Measurements from ENCODE around the gene CCDC9.
"Not testable (repeated sequence)": the region's sequence is repeated elsewhere in the genome, so short reads cannot be mapped to it uniquely, and the experiment has no call there.

CCDC9 gene

GRCh38 chr19:47296036-47296435 is 39.7 kb downstream of the CCDC9 start:
- H3K9me3 ChIP-seq (ENCODE audit: control insufficient read depth, low read length) = no peaks in the 10 kb centered on the region
- H3K4me1 ChIP-seq (ENCODE audit: control insufficient read depth, insufficient read depth, low read length) = no peaks in the 10 kb centered on the region
- H3K36me3 ChIP-seq (ENCODE audit: control insufficient read depth, insufficient read depth, low read length) = no peaks in the 10 kb centered on the region
- H3K9ac ChIP-seq (ENCODE audit: low read length) = no peak overlapping the region
- no peak overlapping the region for H3K4me3 ChIP-seq (ENCODE audit: low read length)
- no peaks in the 10 kb centered on the region for H3K27me3 ChIP-seq (ENCODE audit: control insufficient read depth, insufficient read depth, low read length)

GRCh38 chr19:47300867-47301266 is 44.5 kb downstream of the CCDC9 start:
- not testable (repeated sequence) for H3K9ac ChIP-seq (ENCODE audit: low read length); H3K36me3 ChIP-seq (ENCODE audit: control insufficient read depth, insufficient read depth, low read length); H3K4me1 ChIP-seq (ENCODE audit: control insufficient read depth, insufficient read depth, low read length); H3K27me3 ChIP-seq (ENCODE audit: control insufficient read depth, insufficient read depth, low read length); H3K9me3 ChIP-seq (ENCODE audit: control insufficient read depth, low read length); H3K4me3 ChIP-seq (ENCODE audit: low read length)

- H3K9me3 ChIP-seq (ENCODE audit: control insufficient read depth, low read length) = no peaks in the 10 kb centered on the region
- no peak overlapping the region for H3K4me3 ChIP-seq (ENCODE audit: low read length)
- H3K36me3 ChIP-seq (ENCODE audit: control insufficient read depth, insufficient read depth, low read length) = no peaks in the 10 kb centered on the region
- H3K27me3 ChIP-seq (ENCODE audit: control insufficient read depth, insufficient read depth, low read length) = no peaks in the 10 kb centered on the region
- no peaks in the 10 kb centered on the region for H3K4me1 ChIP-seq (ENCODE audit: control insufficient read depth, insufficient read depth, low read length)
- no peak overlapping the region for H3K9ac ChIP-seq (ENCODE audit: low read length)
These were observed 45.9 kb downstream of the CCDC9 start for GRCh38 chr19:47302249-47302648.

GRCh38 chr19:47303966-47304365 is 47.6 kb downstream of the CCDC9 start:
- Histone ChIP-seq H3K27me3 (ENCODE audit: control insufficient read depth, insufficient read depth, low read length) (no peaks in the 10 kb centered on the region), H3K9ac (ENCODE audit: low read length) (no peak overlapping the region), H3K36me3 (ENCODE audit: control insufficient read depth, insufficient read depth, low read length) (no peaks in the 10 kb centered on the region), H3K9me3 (ENCODE audit: control insufficient read depth, low read length) (no peaks in the 10 kb centered on the region), H3K4me1 (ENCODE audit: control insufficient read depth, insufficient read depth, low read length) (no peaks in the 10 kb centered on the region), H3K4me3 (ENCODE audit: low read length) (no peak overlapping the region)

- H3K4me1 ChIP-seq (ENCODE audit: control insufficient read depth, insufficient read depth, low read length) = no peaks in the 10 kb centered on the region
- H3K9me3 ChIP-seq (ENCODE audit: control insufficient read depth, low read length) = no peaks in the 10 kb centered on the region
- no peaks in the 10 kb centered on the region for H3K36me3 ChIP-seq (ENCODE audit: control insufficient read depth, insufficient read depth, low read length)
- no peaks in the 10 kb centered on the region for H3K27me3 ChIP-seq (ENCODE audit: control insufficient read depth, insufficient read depth, low read length)
- H3K4me3 ChIP-seq (ENCODE audit: low read length) = no peak overlapping the region
- H3K9ac ChIP-seq (ENCODE audit: low read length) = no peak overlapping the region
These were observed 49.0 kb downstream of the CCDC9 start for GRCh38 chr19:47305309-47305751.

GRCh38 chr19:47306303-47306702 is 50.0 kb downstream of the CCDC9 start:
- no peaks in the 10 kb centered on the region for H3K27me3 ChIP-seq (ENCODE audit: control insufficient read depth, insufficient read depth, low read length)
- no peaks in the 10 kb centered on the region for H3K36me3 ChIP-seq (ENCODE audit: control insufficient read depth, insufficient read depth, low read length)
- no peak overlapping the region for H3K4me3 ChIP-seq (ENCODE audit: low read length)
- H3K4me1 ChIP-seq (ENCODE audit: control insufficient read depth, insufficient read depth, low read length) = no peaks in the 10 kb centered on the region
- H3K9ac ChIP-seq (ENCODE audit: low read length) = no peak overlapping the region
- H3K9me3 ChIP-seq (ENCODE audit: control insufficient read depth, low read length) = no peaks in the 10 kb centered on the region

GRCh38 chr19:47309038-47309437 is 52.7 kb downstream of the CCDC9 start:
- Histone ChIP-seq H3K4me1 (ENCODE audit: control insufficient read depth, insufficient read depth, low read length) (no peaks in the 10 kb centered on the region), H3K4me3 (ENCODE audit: low read length) (no peak overlapping the region), H3K36me3 (ENCODE audit: control insufficient read depth, insufficient read depth, low read length) (no peaks in the 10 kb centered on the region), H3K9ac (ENCODE audit: low read length) (no peak overlapping the region), H3K9me3 (ENCODE audit: control insufficient read depth, low read length) (no peaks in the 10 kb centered on the region), H3K27me3 (ENCODE audit: control insufficient read depth, insufficient read depth, low read length) (no peaks in the 10 kb centered on the region)

GRCh38 chr19:47309608-47310007 is 53.3 kb downstream of the CCDC9 start, which contains the start of gene C5AR1:
C5AR1 (plus strand) TSS chr19:47309861; CDS start chr19:47309896, 35 bp downstream.
- H3K27me3 ChIP-seq (ENCODE audit: control insufficient read depth, insufficient read depth, low read length) = no peaks in the 10 kb centered on the region
- H3K4me1 ChIP-seq (ENCODE audit: control insufficient read depth, insufficient read depth, low read length) = no peaks in the 10 kb centered on the region
- H3K9ac ChIP-seq (ENCODE audit: low read length) = peak within 1 kb of the TSS; percentile 34
- no peaks in the 10 kb centered on the region for H3K9me3 ChIP-seq (ENCODE audit: control insufficient read depth, low read length)
- no peak within 1 kb of the TSS for H3K4me3 ChIP-seq (ENCODE audit: low read length)
- no peaks in the 10 kb centered on the region for H3K36me3 ChIP-seq (ENCODE audit: control insufficient read depth, insufficient read depth, low read length)

GRCh38 chr19:47310323-47310722 is 54.0 kb downstream of the CCDC9 start:
- Histone ChIP-seq H3K4me3 (ENCODE audit: low read length) (no peak overlapping the region), H3K9ac (ENCODE audit: low read length) (no peak overlapping the region), H3K9me3 (ENCODE audit: control insufficient read depth, low read length) (no peaks in the 10 kb centered on the region), H3K27me3 (ENCODE audit: control insufficient read depth, insufficient read depth, low read length) (no peaks in the 10 kb centered on the region), H3K4me1 (ENCODE audit: control insufficient read depth, insufficient read depth, low read length) (no peaks in the 10 kb centered on the region), H3K36me3 (ENCODE audit: control insufficient read depth, insufficient read depth, low read length) (no peaks in the 10 kb centered on the region)

- no peaks in the 10 kb centered on the region for H3K27me3 ChIP-seq (ENCODE audit: control insufficient read depth, insufficient read depth, low read length)
- no peaks in the 10 kb centered on the region for H3K9me3 ChIP-seq (ENCODE audit: control insufficient read depth, low read length)
- H3K4me3 ChIP-seq (ENCODE audit: low read length) = no peak overlapping the region
- H3K36me3 ChIP-seq (ENCODE audit: control insufficient read depth, insufficient read depth, low read length) = no peaks in the 10 kb centered on the region
- no peaks in the 10 kb centered on the region for H3K4me1 ChIP-seq (ENCODE audit: control insufficient read depth, insufficient read depth, low read length)
- H3K9ac ChIP-seq (ENCODE audit: low read length) = no peak overlapping the region
These were observed 54.5 kb downstream of the CCDC9 start for GRCh38 chr19:47310819-47311218.

GRCh38 chr19:47312366-47313006 is 56.2 kb downstream of the CCDC9 start:
- Histone ChIP-seq H3K9me3 (ENCODE audit: control insufficient read depth, low read length) (no peaks in the 10 kb centered on the region), H3K4me1 (ENCODE audit: control insufficient read depth, insufficient read depth, low read length) (no peaks in the 10 kb centered on the region), H3K9ac (ENCODE audit: low read length) (no peak overlapping the region), H3K27me3 (ENCODE audit: control insufficient read depth, insufficient read depth, low read length) (no peaks in the 10 kb centered on the region), H3K36me3 (ENCODE audit: control insufficient read depth, insufficient read depth, low read length) (no peaks in the 10 kb centered on the region), H3K4me3 (ENCODE audit: low read length) (no peak overlapping the region)

- no peak overlapping the region for H3K4me3 ChIP-seq (ENCODE audit: low read length)
- no peaks in the 10 kb centered on the region for H3K4me1 ChIP-seq (ENCODE audit: control insufficient read depth, insufficient read depth, low read length)
- no peaks in the 10 kb centered on the region for H3K36me3 ChIP-seq (ENCODE audit: control insufficient read depth, insufficient read depth, low read length)
- H3K9me3 ChIP-seq (ENCODE audit: control insufficient read depth, low read length) = no peaks in the 10 kb centered on the region
- no peaks in the 10 kb centered on the region for H3K27me3 ChIP-seq (ENCODE audit: control insufficient read depth, insufficient read depth, low read length)
- H3K9ac ChIP-seq (ENCODE audit: low read length) = no peak overlapping the region
These were observed 57.5 kb downstream of the CCDC9 start for GRCh38 chr19:47313754-47314295.

Measured in mucosa of stomach (tissue), 1 donor.